ENCODE measurements around the gene RNF144A.

Gene RNF144A

GRCh38 chr2:7027411-7027810, 110.2 kb downstream of the RNF144A start:
- no peak overlapping the region for H3K4me3 ChIP-seq (ENCODE audit: low read length)
- DNase-seq (ENCODE audit: low read depth): no peak
- TF ChIP-seq CTCF (conservative IDR thresholded peaks at IDR 0.05; ENCODE audit: low read length): no peak

GRCh38 chr2:7027956-7028655, 110.9 kb downstream of the RNF144A start:
- H3K4me3 ChIP-seq (ENCODE audit: low read length): no peak overlapping the region
- no peak for DNase-seq (ENCODE audit: low read depth)
- TF ChIP-seq CTCF (conservative IDR thresholded peaks at IDR 0.05; ENCODE audit: low read length): no peak

DNA sequence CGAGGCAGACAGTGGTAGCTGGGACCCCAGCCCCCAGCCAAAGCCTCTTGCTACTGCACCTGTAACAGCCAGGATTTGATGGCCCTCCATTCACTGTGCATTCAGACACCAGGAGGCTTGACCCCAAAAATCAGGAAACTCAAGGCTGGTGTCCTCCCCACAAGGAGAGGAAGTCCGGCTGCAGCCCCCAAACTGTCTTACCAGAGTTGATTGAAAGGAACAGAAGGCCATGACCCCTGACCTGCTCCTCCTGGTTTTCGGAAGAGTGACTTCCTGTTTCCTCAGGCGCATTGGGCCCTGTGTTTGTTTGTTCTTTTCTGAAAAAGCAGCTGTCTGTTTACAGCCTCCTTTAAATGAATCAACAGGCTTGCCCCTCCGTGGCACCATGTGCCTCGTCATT, 111.6 kb downstream of the RNF144A start:
- TF ChIP-seq CTCF (conservative IDR thresholded peaks at IDR 0.05; ENCODE audit: low read length): no peak
- no peak for DNase-seq (ENCODE audit: low read depth)
- no peak overlapping the region for H3K4me3 ChIP-seq (ENCODE audit: low read length)

- no peak overlapping the region for H3K4me3 ChIP-seq (ENCODE audit: low read length)
- DNase-seq (ENCODE audit: low read depth): no peak
- TF ChIP-seq CTCF (conservative IDR thresholded peaks at IDR 0.05; ENCODE audit: low read length): 0 out of 2 replicates have a peak, but pooled peaks have one; percentile 4
Observed at GRCh38 chr2:7029291-7030059, 112.3 kb downstream of the RNF144A start.

GRCh38 chr2:7030810-7031209, 113.6 kb downstream of the RNF144A start:
- DNase-seq (ENCODE audit: low read depth): no peak
- TF ChIP-seq CTCF (conservative IDR thresholded peaks at IDR 0.05; ENCODE audit: low read length): no peak
- H3K4me3 ChIP-seq (ENCODE audit: low read length): no peak overlapping the region

DNA sequence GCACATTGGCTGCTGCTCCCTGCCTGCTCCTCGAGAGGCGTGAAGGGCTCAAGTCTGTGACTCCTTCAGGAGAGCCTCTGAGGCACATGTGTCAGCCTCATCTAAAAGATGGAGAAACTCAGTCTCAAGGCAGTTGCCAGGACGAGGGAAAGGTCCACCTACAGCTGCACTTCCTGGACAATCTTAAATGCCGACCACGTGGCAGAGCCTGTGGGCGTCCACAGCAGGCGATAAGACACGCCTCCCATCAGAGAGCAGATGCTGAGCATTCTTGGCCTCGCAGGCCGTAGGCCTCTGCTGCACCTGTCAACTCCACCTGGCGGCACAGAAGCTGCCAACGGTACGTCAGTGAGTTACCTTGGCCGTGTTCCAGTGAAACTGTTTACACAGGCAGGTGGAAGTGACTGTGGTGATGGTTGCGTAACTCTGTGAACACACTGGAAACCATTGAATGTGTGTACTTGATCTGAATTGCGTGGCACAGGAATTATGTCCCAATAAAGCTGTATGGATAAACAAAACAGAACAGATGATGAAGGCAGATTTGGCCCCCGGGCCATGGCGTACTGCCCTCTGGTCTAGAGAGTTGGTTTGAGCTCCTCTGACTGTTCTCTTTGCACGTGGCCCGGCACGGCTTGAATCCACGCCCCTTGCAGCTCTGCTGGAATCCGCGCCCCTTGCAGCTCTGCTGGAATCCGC, 114.5 kb downstream of the RNF144A start:
- no peak for TF ChIP-seq CTCF (conservative IDR thresholded peaks at IDR 0.05; ENCODE audit: low read length)
- DNase-seq (ENCODE audit: low read depth): no peak
- H3K4me3 ChIP-seq (ENCODE audit: low read length): no peak overlapping the region
